ENCODE measurements around the gene MED26. TPM values are rescaled to one million over a fixed set of nuclear protein-coding genes. Genes with fewer than 3 reads are reported as not detected.
A peak's percentile ranks its signal among the peaks of the same experiment; 100 is the strongest.

Gene MED26
- total and polyA plus RNA-seq, 10 of the 15 experiments (the other 5 are each of a cell fraction or from before 2014, with no cell fraction given), result 1.1 to 21.4 (median 9.7) TPM

DNA sequence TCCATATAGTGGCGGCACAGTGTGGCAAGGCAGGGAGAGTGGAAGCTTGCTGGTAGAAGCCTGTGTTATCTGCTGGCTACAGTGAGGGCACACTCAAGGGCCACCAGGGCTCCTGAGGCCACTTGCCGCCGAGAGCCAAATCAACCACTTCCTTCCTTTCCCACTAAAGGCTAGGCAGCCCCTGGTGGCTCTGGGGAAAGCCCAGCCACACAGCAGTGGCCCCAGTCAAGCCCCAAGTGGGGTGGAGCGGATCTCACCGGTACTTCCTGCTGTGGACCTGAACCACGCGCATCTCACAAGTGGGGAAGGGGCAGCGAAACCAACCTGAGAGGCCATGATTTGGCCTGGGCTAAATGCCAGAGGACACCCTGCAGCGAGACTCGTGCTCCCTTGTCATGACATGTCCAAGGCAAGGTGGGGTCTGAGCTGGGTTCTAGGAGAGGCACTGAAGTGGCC is 33.8 kb downstream of the MED26 start (continued):
- no peak for TF ChIP-seq YBX1 (IDR thresholded peaks at IDR 0.05)
- no peak for TF ChIP-seq ZNF622 (IDR thresholded peaks at IDR 0.05)
- peak; percentile 89 for TF ChIP-seq MEF2B (IDR thresholded peaks at IDR 0.05; ENCODE audit: partially characterized antibody, poor library complexity, severe bottlenecking)
- TF ChIP-seq NFYA (IDR thresholded peaks at IDR 0.05; ENCODE audit: borderline replicate concordance, low read depth, low read length), result no peak
- TF ChIP-seq MYC (IDR thresholded peaks at IDR 0.05; ENCODE audit: insufficient read depth, insufficient read length, insufficient replicate concordance, low read length, severe bottlenecking), result no peak
- TF ChIP-seq TCF12 (IDR thresholded peaks at IDR 0.05; ENCODE audit: low read depth, low read length), result peak; percentile 39; the same call in 1 of the 2 replicates
- TF ChIP-seq, protein P1, sequence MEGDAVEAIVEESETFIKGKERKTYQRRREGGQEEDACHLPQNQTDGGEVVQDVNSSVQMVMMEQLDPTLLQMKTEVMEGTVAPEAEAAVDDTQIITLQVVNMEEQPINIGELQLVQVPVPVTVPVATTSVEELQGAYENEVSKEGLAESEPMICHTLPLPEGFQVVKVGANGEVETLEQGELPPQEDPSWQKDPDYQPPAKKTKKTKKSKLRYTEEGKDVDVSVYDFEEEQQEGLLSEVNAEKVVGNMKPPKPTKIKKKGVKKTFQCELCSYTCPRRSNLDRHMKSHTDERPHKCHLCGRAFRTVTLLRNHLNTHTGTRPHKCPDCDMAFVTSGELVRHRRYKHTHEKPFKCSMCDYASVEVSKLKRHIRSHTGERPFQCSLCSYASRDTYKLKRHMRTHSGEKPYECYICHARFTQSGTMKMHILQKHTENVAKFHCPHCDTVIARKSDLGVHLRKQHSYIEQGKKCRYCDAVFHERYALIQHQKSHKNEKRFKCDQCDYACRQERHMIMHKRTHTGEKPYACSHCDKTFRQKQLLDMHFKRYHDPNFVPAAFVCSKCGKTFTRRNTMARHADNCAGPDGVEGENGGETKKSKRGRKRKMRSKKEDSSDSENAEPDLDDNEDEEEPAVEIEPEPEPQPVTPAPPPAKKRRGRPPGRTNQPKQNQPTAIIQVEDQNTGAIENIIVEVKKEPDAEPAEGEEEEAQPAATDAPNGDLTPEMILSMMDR (IDR thresholded peaks at IDR 0.05 in 2 of 3, conservative IDR thresholded peaks at IDR 0.05 in 1 of 3; ENCODE audit: control insufficient read depth in 2 of 3, extremely low read depth in 1 of 3, insufficient read depth in 1 of 3, low read depth in 3 of 3, low read length in 3 of 3), result peak in 1 of 3 experiments; percentile 21; a peak in 1 of 6 replicates
- 0 out of 4 replicates have a peak, but pooled peaks of 1 of the 2 experiments have one; percentile 55 for TF ChIP-seq ETV6 (conservative IDR thresholded peaks at IDR 0.05 in 1 of 2, IDR thresholded peaks at IDR 0.05 in 1 of 2; ENCODE audit: borderline replicate concordance in 1 of 2, low read depth in 1 of 2)
- TF ChIP-seq RELA (IDR thresholded peaks at IDR 0.05; ENCODE audit: borderline replicate concordance, partially characterized antibody), result peak; percentile 82
- TF ChIP-seq GATAD2B (conservative IDR thresholded peaks at IDR 0.05; ENCODE audit: low read depth), result peak; percentile 77
- peak; percentile 59; the same call in 1 of the 2 replicates for TF ChIP-seq MTA2 (IDR thresholded peaks at IDR 0.05; ENCODE audit: low read depth)
- TF ChIP-seq, protein P2, sequence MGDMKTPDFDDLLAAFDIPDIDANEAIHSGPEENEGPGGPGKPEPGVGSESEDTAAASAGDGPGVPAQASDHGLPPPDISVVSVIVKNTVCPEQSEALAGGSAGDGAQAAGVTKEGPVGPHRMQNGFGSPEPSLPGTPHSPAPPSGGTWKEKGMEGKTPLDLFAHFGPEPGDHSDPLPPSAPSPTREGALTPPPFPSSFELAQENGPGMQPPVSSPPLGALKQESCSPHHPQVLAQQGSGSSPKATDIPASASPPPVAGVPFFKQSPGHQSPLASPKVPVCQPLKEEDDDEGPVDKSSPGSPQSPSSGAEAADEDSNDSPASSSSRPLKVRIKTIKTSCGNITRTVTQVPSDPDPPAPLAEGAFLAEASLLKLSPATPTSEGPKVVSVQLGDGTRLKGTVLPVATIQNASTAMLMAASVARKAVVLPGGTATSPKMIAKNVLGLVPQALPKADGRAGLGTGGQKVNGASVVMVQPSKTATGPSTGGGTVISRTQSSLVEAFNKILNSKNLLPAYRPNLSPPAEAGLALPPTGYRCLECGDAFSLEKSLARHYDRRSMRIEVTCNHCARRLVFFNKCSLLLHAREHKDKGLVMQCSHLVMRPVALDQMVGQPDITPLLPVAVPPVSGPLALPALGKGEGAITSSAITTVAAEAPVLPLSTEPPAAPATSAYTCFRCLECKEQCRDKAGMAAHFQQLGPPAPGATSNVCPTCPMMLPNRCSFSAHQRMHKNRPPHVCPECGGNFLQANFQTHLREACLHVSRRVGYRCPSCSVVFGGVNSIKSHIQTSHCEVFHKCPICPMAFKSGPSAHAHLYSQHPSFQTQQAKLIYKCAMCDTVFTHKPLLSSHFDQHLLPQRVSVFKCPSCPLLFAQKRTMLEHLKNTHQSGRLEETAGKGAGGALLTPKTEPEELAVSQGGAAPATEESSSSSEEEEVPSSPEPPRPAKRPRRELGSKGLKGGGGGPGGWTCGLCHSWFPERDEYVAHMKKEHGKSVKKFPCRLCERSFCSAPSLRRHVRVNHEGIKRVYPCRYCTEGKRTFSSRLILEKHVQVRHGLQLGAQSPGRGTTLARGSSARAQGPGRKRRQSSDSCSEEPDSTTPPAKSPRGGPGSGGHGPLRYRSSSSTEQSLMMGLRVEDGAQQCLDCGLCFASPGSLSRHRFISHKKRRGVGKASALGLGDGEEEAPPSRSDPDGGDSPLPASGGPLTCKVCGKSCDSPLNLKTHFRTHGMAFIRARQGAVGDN (IDR thresholded peaks at IDR 0.05), result peak; percentile 72
- TF ChIP-seq POLR2A (IDR thresholded peaks at IDR 0.05; ENCODE audit: low read depth, low read length), result 0 out of 2 replicates have a peak, but pooled peaks have one; percentile 20
- TF ChIP-seq NR2F1 (conservative IDR thresholded peaks at IDR 0.05), result peak; percentile 46
- TF ChIP-seq, protein P3, sequence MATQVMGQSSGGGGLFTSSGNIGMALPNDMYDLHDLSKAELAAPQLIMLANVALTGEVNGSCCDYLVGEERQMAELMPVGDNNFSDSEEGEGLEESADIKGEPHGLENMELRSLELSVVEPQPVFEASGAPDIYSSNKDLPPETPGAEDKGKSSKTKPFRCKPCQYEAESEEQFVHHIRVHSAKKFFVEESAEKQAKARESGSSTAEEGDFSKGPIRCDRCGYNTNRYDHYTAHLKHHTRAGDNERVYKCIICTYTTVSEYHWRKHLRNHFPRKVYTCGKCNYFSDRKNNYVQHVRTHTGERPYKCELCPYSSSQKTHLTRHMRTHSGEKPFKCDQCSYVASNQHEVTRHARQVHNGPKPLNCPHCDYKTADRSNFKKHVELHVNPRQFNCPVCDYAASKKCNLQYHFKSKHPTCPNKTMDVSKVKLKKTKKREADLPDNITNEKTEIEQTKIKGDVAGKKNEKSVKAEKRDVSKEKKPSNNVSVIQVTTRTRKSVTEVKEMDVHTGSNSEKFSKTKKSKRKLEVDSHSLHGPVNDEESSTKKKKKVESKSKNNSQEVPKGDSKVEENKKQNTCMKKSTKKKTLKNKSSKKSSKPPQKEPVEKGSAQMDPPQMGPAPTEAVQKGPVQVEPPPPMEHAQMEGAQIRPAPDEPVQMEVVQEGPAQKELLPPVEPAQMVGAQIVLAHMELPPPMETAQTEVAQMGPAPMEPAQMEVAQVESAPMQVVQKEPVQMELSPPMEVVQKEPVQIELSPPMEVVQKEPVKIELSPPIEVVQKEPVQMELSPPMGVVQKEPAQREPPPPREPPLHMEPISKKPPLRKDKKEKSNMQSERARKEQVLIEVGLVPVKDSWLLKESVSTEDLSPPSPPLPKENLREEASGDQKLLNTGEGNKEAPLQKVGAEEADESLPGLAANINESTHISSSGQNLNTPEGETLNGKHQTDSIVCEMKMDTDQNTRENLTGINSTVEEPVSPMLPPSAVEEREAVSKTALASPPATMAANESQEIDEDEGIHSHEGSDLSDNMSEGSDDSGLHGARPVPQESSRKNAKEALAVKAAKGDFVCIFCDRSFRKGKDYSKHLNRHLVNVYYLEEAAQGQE (IDR thresholded peaks at IDR 0.05; ENCODE audit: low read depth, low read length), result no peak
- TF ChIP-seq, protein P4, sequence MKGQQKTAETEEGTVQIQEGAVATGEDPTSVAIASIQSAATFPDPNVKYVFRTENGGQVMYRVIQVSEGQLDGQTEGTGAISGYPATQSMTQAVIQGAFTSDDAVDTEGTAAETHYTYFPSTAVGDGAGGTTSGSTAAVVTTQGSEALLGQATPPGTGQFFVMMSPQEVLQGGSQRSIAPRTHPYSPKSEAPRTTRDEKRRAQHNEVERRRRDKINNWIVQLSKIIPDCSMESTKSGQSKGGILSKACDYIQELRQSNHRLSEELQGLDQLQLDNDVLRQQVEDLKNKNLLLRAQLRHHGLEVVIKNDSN (IDR thresholded peaks at IDR 0.05; ENCODE audit: borderline replicate concordance, extremely low read length, insufficient read depth, low read depth, low read length), result no peak

Measured in GM12878 (cell line).